Umbilical cord (tissue), 2 donors: ENCODE measurements around the gene SERPIND1. TPM values are rescaled to one million over a fixed set of nuclear protein-coding genes. Genes with fewer than 3 reads are reported as not detected.
"Not testable (repeated sequence)": the region's sequence is repeated elsewhere in the genome, so short reads cannot be mapped to it uniquely, and the experiment has no call there.

Experiments
- DNase-seq: peaks from one replicate; pipeline ENCODE4 v3.0.0-alpha.2; 2015; ENCODE audit warnings: low spot score
- total RNA-seq: library from RNA; depleted of rRNA; stranded (reverse); fragments of >200 nt; gene quantifications from one replicate; pipeline ENCODE4 v1.2.3, GENCODE V29; 2014; ENCODE audit warnings: low replicate concordance; ENCODE audit not compliant: insufficient read depth

Gene SERPIND1
- total RNA-seq, 1 donor from 2014 or later: 5.1 TPM

- no peak for DNase-seq
Measured at GRCh38 chr22:20811971-20812660, 38.2 kb downstream of the SERPIND1 start.

GRCh38 chr22:20813056-20813455 is 39.1 kb downstream of the SERPIND1 start:
- DNase-seq: no peak

GRCh38 chr22:20814221-20814808 is 40.4 kb downstream of the SERPIND1 start:
- no peak for DNase-seq

- DNase-seq: no peak
Measured at GRCh38 chr22:20815477-20816050, 41.7 kb downstream of the SERPIND1 start.

GRCh38 chr22:20816559-20816958 is 42.6 kb downstream of the SERPIND1 start:
- no peak for DNase-seq

GRCh38 chr22:20818471-20818870 is 44.6 kb downstream of the SERPIND1 start:
- DNase-seq: no peak

GRCh38 chr22:20819471-20819870 is 45.6 kb downstream of the SERPIND1 start:
- DNase-seq: no peak

GRCh38 chr22:20821717-20822239 is 47.9 kb downstream of the SERPIND1 start:
- not testable (repeated sequence) for DNase-seq

- DNase-seq: no peak
Measured at GRCh38 chr22:20822240-20822639, 48.3 kb downstream of the SERPIND1 start.

- no peak for DNase-seq
Measured at GRCh38 chr22:20823264-20823663, 49.4 kb downstream of the SERPIND1 start.

GRCh38 chr22:20825216-20825615 is 51.3 kb downstream of the SERPIND1 start:
- not testable (repeated sequence) for DNase-seq

- DNase-seq: no peak
Measured at GRCh38 chr22:20825624-20826023, 51.7 kb downstream of the SERPIND1 start.

GRCh38 chr22:20826373-20827152 is 52.6 kb downstream of the SERPIND1 start:
- not testable (repeated sequence) for DNase-seq

GRCh38 chr22:20829491-20830134 is 55.7 kb downstream of the SERPIND1 start:
- no peak for DNase-seq

- DNase-seq: no peak
Measured at GRCh38 chr22:20833225-20833665, 59.3 kb downstream of the SERPIND1 start.

GRCh38 chr22:20834206-20834605 is 60.3 kb downstream of the SERPIND1 start:
- DNase-seq: no peak

GRCh38 chr22:20834725-20835124 is 60.8 kb downstream of the SERPIND1 start:
- no peak for DNase-seq
